Measurements from ENCODE around the gene HDAC4. TPM values are rescaled to one million over a fixed set of nuclear protein-coding genes. Genes with fewer than 3 reads are reported as not detected.

Gene HDAC4
- total and polyA plus RNA-seq, 2 of the 8 experiments (the other 6 are each of a cell fraction or from before 2014, with no cell fraction given), result 15.4 to 31.5 TPM

GRCh38 chr2:239312741-239313667, 87.8 kb downstream of the HDAC4 start:
- Histone ChIP-seq H3K36me3 (ENCODE audit: control insufficient read depth in 2 of 4, insufficient read depth in 4 of 4, low read length in 3 of 4) (no peaks in the 10 kb centered on the region; a peak in 1 of 8 replicates), H3K79me1 (ENCODE audit: low read depth, low read length) (peaks cover 29% of the 10 kb centered on the region), H3K23me2 (ENCODE audit: low read depth, low read length) (no peaks in the 10 kb centered on the region), H3K4me3 (ENCODE audit: extremely low read depth in 1 of 4, insufficient read depth in 2 of 4, low read depth in 3 of 4, low read length in 4 of 4) (no peak overlapping the region), H3K4ac (replicated peaks; ENCODE audit: insufficient read length, low read depth, low read length) (no peak overlapping the region), H3K9ac (replicated peaks in 1 of 4; ENCODE audit: extremely low read depth in 1 of 4, low read depth in 3 of 4, low read length in 3 of 4) (no peak overlapping the region), H3K23ac (ENCODE audit: insufficient read length) (no peak overlapping the region), H4K91ac (replicated peaks; ENCODE audit: insufficient read length, low read length) (no peak overlapping the region), H2BK12ac (ENCODE audit: low read depth, low read length) (no peak overlapping the region), H2AK5ac (ENCODE audit: low read depth, low read length) (no peak overlapping the region), H3K27me3 (replicated peaks in 1 of 4; ENCODE audit: control insufficient read depth in 3 of 4, extremely low read depth in 1 of 4, insufficient read depth in 3 of 4, low read length in 3 of 4) (no peaks in the 10 kb centered on the region), H3K18ac (ENCODE audit: extremely low read depth, low read length) (no peak overlapping the region), H2AFZ (ENCODE audit: low read length) (no peak overlapping the region), H3K79me2 (ENCODE audit: control insufficient read depth in 1 of 2, insufficient read depth in 2 of 2, low read length in 2 of 2) (peaks cover 0 to 93% of the 10 kb centered on the region in 2 experiments; a peak in 3 of 4 replicates), H4K20me1 (replicated peaks in 1 of 2; ENCODE audit: control insufficient read depth in 1 of 2, insufficient read depth in 2 of 2, low read length in 2 of 2) (peaks cover 4 to 5% of the 10 kb centered on the region in 2 experiments), H2BK5ac (ENCODE audit: low read depth, low read length) (no peak overlapping the region), H3K27ac (ENCODE audit: low read depth, low read length) (no peak overlapping the region), H3K14ac (ENCODE audit: insufficient read length) (no peak overlapping the region), H3K4me2 (ENCODE audit: insufficient read depth in 1 of 2, low read depth in 2 of 2, low read length in 2 of 2) (no peak overlapping the region), H4K5ac (ENCODE audit: insufficient read length, low read depth, low read length) (no peak overlapping the region), H3K56ac (replicated peaks; ENCODE audit: insufficient read length, low read depth, low read length) (no peak overlapping the region), H2BK20ac (ENCODE audit: low read length) (no peak overlapping the region), H3K4me1 (replicated peaks in 1 of 4; ENCODE audit: control insufficient read depth in 3 of 4, insufficient read depth in 4 of 4, low read length in 3 of 4) (no peaks in the 10 kb centered on the region; a peak in 2 of 7 replicates), H2BK15ac (ENCODE audit: low read length) (no peak overlapping the region), H2BK120ac (replicated peaks; ENCODE audit: low read depth, low read length) (no peak overlapping the region), H3K9me3 (ENCODE audit: insufficient read depth in 2 of 2, low read depth in 1 of 2, low read length in 1 of 2) (peaks cover 4 to 8% of the 10 kb centered on the region in 2 experiments; a peak in 2 of 4 replicates), H4K8ac (ENCODE audit: extremely low read depth, insufficient read depth, low read length) (no peak overlapping the region)
- POLR2A ChIA-PET (ENCODE audit: partially characterized antibody), result interaction anchor here (0.9 kb wide), 1 partner anchor 16 kb away, joined by 3 read pairs; no protein-coding TSS in a partner anchor
- no peak for FAIRE-seq
- WGBS, 2 experiments (ENCODE audit: extremely low coverage in 1 of 2, insufficient coverage in 1 of 2, insufficient read length in 1 of 2, insufficient replicate concordance in 2 of 2, low coverage in 1 of 2, low lambda C conversion rate in 2 of 2, missing lambda C conversion rate in 1 of 2), result 93% methylated on average over 33 of the region's 33 CpGs; no CpG with 5 or more reads in 1 of the 2 experiments
- peak in 1 of 2 experiments; percentile 44 for DNase-seq (ENCODE audit: low read depth in 1 of 2, low spot score in 2 of 2)
- CTCF ChIA-PET (ENCODE audit: partially characterized antibody), result interaction anchor here (1.7 kb wide), 1 partner anchor 44 kb away, joined by 4 read pairs; no protein-coding TSS in a partner anchor
- no peak for TF ChIP-seq BRCA1 (IDR thresholded peaks at IDR 0.05; ENCODE audit: low read depth, low read length)
- no peak for TF ChIP-seq JUND (IDR thresholded peaks at IDR 0.05; ENCODE audit: low read length)
- no peak for TF ChIP-seq KDM5A (IDR thresholded peaks at IDR 0.05; ENCODE audit: low read length)
- no peak for TF ChIP-seq POLR2AphosphoS5 (IDR thresholded peaks at IDR 0.05; ENCODE audit: low read depth, low read length)
- no peak for TF ChIP-seq CBX8 (IDR thresholded peaks at IDR 0.05; ENCODE audit: borderline replicate concordance, low read depth, low read length)
- no peak for TF ChIP-seq JUN (IDR thresholded peaks at IDR 0.05; ENCODE audit: low read depth, low read length)
- TF ChIP-seq TAF7 (optimal IDR thresholded peaks at IDR 0.05; ENCODE audit: borderline replicate concordance, low read depth, low read length), result no peak
- TF ChIP-seq, protein P1, sequence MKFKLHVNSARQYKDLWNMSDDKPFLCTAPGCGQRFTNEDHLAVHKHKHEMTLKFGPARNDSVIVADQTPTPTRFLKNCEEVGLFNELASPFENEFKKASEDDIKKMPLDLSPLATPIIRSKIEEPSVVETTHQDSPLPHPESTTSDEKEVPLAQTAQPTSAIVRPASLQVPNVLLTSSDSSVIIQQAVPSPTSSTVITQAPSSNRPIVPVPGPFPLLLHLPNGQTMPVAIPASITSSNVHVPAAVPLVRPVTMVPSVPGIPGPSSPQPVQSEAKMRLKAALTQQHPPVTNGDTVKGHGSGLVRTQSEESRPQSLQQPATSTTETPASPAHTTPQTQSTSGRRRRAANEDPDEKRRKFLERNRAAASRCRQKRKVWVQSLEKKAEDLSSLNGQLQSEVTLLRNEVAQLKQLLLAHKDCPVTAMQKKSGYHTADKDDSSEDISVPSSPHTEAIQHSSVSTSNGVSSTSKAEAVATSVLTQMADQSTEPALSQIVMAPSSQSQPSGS (IDR thresholded peaks at IDR 0.05; ENCODE audit: low read length), result no peak
- TF ChIP-seq TAF1 (IDR thresholded peaks at IDR 0.05; ENCODE audit: low read depth, low read length), result no peak
- no peak for TF ChIP-seq SIX5 (IDR thresholded peaks at IDR 0.05; ENCODE audit: low read depth, low read length)

All from H1 (cell line).